ENCODE measurements around the gene ZFPL1. TPM values are rescaled to one million over a fixed set of nuclear protein-coding genes. Genes with fewer than 3 reads are reported as not detected.

ZFPL1 gene
- total RNA-seq, 1 donor from 2014 or later: 36.6 TPM

DNA sequence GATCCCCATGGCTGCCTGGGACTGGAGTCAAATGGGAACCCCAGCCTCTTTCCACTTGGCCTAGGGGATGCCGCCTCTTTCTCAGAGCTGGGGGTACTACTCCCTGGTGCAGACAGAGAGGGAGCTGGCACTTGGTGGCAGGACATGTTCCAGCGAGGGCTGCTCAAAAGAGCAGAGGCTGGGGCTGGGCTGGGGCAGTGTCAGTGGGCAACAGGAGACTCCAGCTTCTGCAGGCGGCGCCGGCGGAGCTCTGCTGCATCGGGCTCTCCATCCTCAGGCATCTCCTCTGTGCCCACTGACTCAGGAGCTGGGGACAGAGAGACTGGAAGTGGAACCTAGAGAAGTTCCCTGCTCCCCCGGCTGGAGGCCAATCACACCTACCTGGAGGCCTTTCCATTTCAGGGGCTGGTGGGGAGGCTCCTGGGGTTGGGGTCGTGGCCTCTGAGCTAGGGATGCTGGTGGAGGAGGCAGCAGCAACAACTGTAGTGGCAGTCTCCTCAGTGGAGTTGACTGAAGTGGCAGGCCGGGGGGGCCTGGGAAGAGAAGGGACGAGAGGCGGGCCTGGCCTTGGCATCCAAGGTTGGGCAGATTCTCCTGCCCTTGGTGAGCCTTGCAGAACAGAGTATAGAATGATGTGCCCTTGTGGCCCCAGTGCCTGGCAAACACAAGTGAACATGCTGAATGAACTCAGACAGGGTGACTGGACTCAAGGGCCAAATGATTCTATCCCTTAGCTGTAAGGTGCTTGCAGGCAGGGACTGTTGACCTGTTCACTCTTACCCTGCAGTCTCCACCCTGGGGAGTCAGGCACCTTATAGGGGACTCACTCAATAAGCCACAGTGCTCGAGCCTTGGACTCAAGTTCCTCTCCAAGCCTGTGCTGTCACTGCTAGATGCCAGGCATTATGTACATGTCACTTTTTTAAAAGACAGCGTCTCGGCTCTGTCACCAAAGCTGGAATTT is 44.4 kb downstream of the ZFPL1 start:
- no peak overlapping the region for H3K4me3 Mint-ChIP-seq
- no peak for DNase-seq
- no peaks in the 10 kb centered on the region for H3K9me3 Mint-ChIP-seq

DNA sequence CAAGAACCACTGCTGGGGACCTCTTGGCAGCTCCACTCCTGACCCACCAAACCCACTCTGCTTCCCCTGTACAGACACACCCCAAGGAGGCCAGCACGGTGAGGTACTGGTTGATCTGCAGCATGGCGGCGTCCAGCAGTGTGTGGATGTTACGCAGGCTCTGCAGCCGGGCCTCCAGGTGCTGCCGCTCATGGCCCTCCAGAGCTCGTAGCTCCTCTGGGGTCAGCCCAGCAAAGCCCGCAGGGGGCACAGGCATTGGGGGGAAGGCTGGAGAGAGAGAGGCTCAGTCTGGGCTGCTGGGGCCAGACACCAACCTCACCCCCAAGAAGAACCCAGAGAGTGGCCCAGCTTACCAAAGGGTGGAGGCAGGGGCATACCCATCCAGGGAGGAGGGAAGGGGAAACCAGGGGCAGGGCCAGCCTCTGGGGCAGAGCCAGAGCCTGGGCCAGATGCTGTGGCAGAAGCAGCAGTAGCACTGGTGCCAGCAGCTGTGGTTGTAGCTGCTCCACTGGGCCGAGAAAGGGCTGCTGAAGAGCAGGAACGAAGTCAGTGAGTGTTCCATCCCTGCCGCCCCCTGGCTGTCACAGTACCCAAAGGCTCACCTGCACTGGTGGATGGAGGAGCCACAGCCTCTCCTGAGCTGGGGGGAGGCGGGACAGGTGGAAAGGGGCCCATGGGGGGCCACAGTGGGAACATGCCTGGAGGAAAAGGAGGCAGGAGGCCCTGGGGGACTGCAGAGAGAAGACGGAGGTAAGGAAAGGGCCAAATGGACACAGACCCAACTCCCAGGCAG is 45.8 kb downstream of the ZFPL1 start:
- H3K36me3 Mint-ChIP-seq (ENCODE audit: low read depth): peaks cover 95% of the 10 kb centered on the region
- TF ChIP-seq, protein P1, sequence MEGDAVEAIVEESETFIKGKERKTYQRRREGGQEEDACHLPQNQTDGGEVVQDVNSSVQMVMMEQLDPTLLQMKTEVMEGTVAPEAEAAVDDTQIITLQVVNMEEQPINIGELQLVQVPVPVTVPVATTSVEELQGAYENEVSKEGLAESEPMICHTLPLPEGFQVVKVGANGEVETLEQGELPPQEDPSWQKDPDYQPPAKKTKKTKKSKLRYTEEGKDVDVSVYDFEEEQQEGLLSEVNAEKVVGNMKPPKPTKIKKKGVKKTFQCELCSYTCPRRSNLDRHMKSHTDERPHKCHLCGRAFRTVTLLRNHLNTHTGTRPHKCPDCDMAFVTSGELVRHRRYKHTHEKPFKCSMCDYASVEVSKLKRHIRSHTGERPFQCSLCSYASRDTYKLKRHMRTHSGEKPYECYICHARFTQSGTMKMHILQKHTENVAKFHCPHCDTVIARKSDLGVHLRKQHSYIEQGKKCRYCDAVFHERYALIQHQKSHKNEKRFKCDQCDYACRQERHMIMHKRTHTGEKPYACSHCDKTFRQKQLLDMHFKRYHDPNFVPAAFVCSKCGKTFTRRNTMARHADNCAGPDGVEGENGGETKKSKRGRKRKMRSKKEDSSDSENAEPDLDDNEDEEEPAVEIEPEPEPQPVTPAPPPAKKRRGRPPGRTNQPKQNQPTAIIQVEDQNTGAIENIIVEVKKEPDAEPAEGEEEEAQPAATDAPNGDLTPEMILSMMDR (IDR thresholded peaks at IDR 0.05): no peak
- peak overlapping the region; percentile 99 for H3K27ac Mint-ChIP-seq
- ATAC-seq (ENCODE audit: low read depth) (peak; percentile 13), DNase-seq (peak; percentile 48)
- peaks cover 48% of the 10 kb centered on the region for H3K4me1 Mint-ChIP-seq
- no peaks in the 10 kb centered on the region for H3K27me3 Mint-ChIP-seq
- intact Hi-C loops (cut with micrococcal nuclease): loop anchor here (5.0 kb wide), 3 partner anchors 202 to 442 kb away; partner anchors contain the start of genes DPF2, FAM89B, SF1 and ZNRD2
- H3K9me3 Mint-ChIP-seq: no peaks in the 10 kb centered on the region
- H3K4me3 Mint-ChIP-seq: peak overlapping the region; percentile 73
- ChIA-PET CTCF (interaction anchor here (0.8 to 8.6 kb wide), 7 partner anchors 9 to 96 kb away, joined by 3 to 54 read pairs (median 13); partner anchors contain the start of genes CAPN1, FAU, MRPL49 and TM7SF2), POLR2A (interaction anchor here (1.0 to 13.5 kb wide), 7 partner anchors 13 to 1328 kb away, joined by 3 to 546 read pairs (median 6); partner anchors contain the start of genes CAPN1, FAU, MRPL49 and TM7SF2)

More for the DNA sequence above, 44.4 kb downstream of the ZFPL1 start:
- peak overlapping the region; percentile 12 for H3K27ac Mint-ChIP-seq
- H3K27me3 Mint-ChIP-seq: no peaks in the 10 kb centered on the region
- peaks cover 92% of the 10 kb centered on the region for H3K36me3 Mint-ChIP-seq (ENCODE audit: low read depth)
- ATAC-seq (ENCODE audit: low read depth): no peak
- POLR2A ChIA-PET: interaction anchor here (0.7 to 13.5 kb wide), 3 partner anchors 11 to 1231 kb away, joined by 3 to 546 read pairs (median 163); partner anchors contain the start of genes CAPN1, FAU, MRPL49 and TM7SF2
- TF ChIP-seq, protein P1 (IDR thresholded peaks at IDR 0.05): no peak
- peaks cover 54% of the 10 kb centered on the region for H3K4me1 Mint-ChIP-seq
- intact Hi-C loops (cut with micrococcal nuclease): no loop called here
- CTCF ChIA-PET: interaction anchor here (1.8 to 8.6 kb wide), 3 partner anchors 11 to 97 kb away, joined by 5 to 54 read pairs (median 28); partner anchors contain the start of genes CAPN1 and ZNHIT2

DNA sequence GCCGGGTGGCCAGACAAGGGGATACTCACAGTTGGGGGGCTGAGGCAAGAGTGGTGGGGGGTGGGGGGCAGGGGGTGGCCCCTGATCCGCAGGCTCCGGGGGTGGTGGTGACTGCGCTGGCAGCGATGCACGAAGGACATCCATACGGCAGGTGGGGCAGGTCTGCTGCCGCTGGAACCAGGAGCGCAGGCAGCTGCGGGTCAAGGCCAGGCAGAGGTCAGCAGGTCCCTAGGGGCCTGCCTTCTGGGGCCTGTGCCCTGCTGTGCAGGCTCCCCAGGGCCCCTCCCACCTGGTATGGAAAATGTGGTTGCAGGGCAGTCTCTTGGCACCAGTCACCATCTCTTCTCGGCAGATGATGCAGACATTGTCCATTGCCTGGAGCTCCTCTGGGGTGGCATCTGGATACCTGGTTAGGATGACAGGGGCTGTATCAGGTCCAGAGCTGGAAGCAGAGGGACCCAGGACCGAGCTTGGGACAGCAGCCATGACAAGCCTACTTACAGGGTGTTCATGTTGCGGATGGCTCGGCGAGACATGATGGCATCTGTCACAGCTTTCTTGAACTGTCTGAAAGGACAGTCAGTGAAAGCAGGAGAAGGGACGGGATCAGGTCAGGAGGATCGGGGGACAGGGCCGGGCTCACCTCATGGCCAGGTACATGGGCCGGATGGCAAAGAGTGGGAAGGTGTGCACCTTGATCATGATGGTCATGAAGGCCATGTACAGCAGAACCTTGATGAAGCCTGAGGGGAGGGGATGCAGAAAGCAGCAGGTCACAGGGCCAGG is 46.8 kb downstream of the ZFPL1 start:
- H3K4me1 Mint-ChIP-seq: peaks cover 56% of the 10 kb centered on the region
- peak overlapping the region; percentile 74 for H3K4me3 Mint-ChIP-seq
- intact Hi-C loops (cut with micrococcal nuclease): loop anchor here (5.0 kb wide), 3 partner anchors 201 to 441 kb away; partner anchors contain the start of genes DPF2, FAM89B, SF1 and ZNRD2
- DNase-seq: no peak
- H3K9me3 Mint-ChIP-seq: no peaks in the 10 kb centered on the region
- no peak for ATAC-seq (ENCODE audit: low read depth)
- peak overlapping the region; percentile 99 for H3K27ac Mint-ChIP-seq
- CTCF ChIA-PET: interaction anchor here (1.0 to 8.6 kb wide), 7 partner anchors 10 to 95 kb away, joined by 3 to 54 read pairs (median 13); partner anchors contain the start of genes CAPN1, FAU, MRPL49 and TM7SF2
- TF ChIP-seq, protein P1 (IDR thresholded peaks at IDR 0.05): no peak
- POLR2A ChIA-PET: interaction anchor here (1.0 to 13.5 kb wide), 14 partner anchors 13 to 1327 kb away, joined by 3 to 546 read pairs (median 6); partner anchors contain the start of genes CAPN1, FAU, MAP4K2 and MRPL49
- H3K27me3 Mint-ChIP-seq: no peaks in the 10 kb centered on the region
- H3K36me3 Mint-ChIP-seq (ENCODE audit: low read depth): peaks cover 88% of the 10 kb centered on the region

DNA sequence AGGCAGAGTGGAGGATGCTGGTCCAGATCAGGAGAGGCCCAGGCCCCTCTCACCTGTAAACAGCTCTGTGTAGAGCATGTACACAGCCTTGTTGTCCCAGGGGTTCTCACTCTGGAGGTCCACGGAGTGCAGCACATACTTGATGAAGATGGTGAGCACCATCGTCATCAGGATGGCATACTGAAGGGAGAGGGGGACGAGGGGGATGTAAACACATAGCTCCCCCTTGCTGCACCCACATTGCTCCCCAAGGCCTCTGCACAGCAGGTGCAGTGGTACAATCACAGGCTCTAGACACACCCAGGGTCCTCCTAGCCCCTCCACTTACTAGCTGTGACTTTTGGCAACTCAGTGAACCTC is 47.4 kb downstream of the ZFPL1 start:
- no peak for DNase-seq
- peaks cover 84% of the 10 kb centered on the region for H3K36me3 Mint-ChIP-seq (ENCODE audit: low read depth)
- peak overlapping the region; percentile 99 for H3K27ac Mint-ChIP-seq
- no peaks in the 10 kb centered on the region for H3K27me3 Mint-ChIP-seq
- no peak for ATAC-seq (ENCODE audit: low read depth)
- ChIA-PET CTCF (interaction anchor here (1.0 to 8.6 kb wide), 7 partner anchors 10 to 131 kb away, joined by 3 to 54 read pairs (median 13); partner anchors contain the start of genes CAPN1, FAU, MRPL49 and POLA2), POLR2A (interaction anchor here (1.0 to 13.5 kb wide), 12 partner anchors 14 to 439 kb away, joined by 3 to 546 read pairs (median 6); partner anchors contain the start of genes CAPN1, FAU, MAP4K2 and MRPL49)
- TF ChIP-seq, protein P1 (IDR thresholded peaks at IDR 0.05): no peak
- intact Hi-C loops (cut with micrococcal nuclease): loop anchor here (5.0 kb wide), 3 partner anchors 201 to 441 kb away; partner anchors contain the start of genes DPF2, FAM89B, SF1 and ZNRD2
- H3K4me3 Mint-ChIP-seq: peak overlapping the region; percentile 99
- peaks cover 61% of the 10 kb centered on the region for H3K4me1 Mint-ChIP-seq
- H3K9me3 Mint-ChIP-seq: no peaks in the 10 kb centered on the region

All from activated B cell treated with CpG ODN at 0.5 μM for 24 hours (primary cell).